ENCODE measurements around the gene NSMCE4A. TPM values are rescaled to one million over a fixed set of nuclear protein-coding genes. Genes with fewer than 3 reads are reported as not detected.

NSMCE4A gene
- total and polyA plus RNA-seq, 9 of the 15 experiments (the other 6 are each of a cell fraction or from before 2014, with no cell fraction given) = 8.4 to 88.5 (median 46.4) TPM

GRCh38 chr10:121927841-121928527, 47.0 kb downstream of the NSMCE4A start, which contains the start of gene ATE1 (continued):
- no peak for TF ChIP-seq PATZ1 (CRISPR knock-in tag; IDR thresholded peaks at IDR 0.05; ENCODE audit: borderline replicate concordance)
- TF ChIP-seq HEY1 (CRISPR knock-in tag; IDR thresholded peaks at IDR 0.05; ENCODE audit: borderline replicate concordance) = no peak
- no peak for TF ChIP-seq SRSF7 (optimal IDR thresholded peaks at IDR 0.05; ENCODE audit: low read depth, low read length)
- no peak for TF ChIP-seq CBX3 (IDR thresholded peaks at IDR 0.05; ENCODE audit: borderline replicate concordance in 1 of 2, low read length in 2 of 2)
- no peak for TF ChIP-seq MTA2 (IDR thresholded peaks at IDR 0.05; ENCODE audit: low read depth)
- no peak for TF ChIP-seq ELK1 (CRISPR knock-in tag; IDR thresholded peaks at IDR 0.05)
- TF ChIP-seq MAZ (CRISPR knock-in tag; conservative IDR thresholded peaks at IDR 0.05 in 1 of 2, IDR thresholded peaks at IDR 0.05 in 1 of 2) = peak; percentile 15 to 34; a peak in 1 of 4 replicates
- no peak for TF ChIP-seq PPARD (CRISPR knock-in tag; IDR thresholded peaks at IDR 0.05)
- no peak for TF ChIP-seq MYBL2 (IDR thresholded peaks at IDR 0.05; ENCODE audit: low read depth)
- TF ChIP-seq MYBL2 (CRISPR knock-in tag; IDR thresholded peaks at IDR 0.05; ENCODE audit: borderline replicate concordance) = no peak
- no peak for TF ChIP-seq ZNF311 (CRISPR knock-in tag; IDR thresholded peaks at IDR 0.05)
- no peak for TF ChIP-seq NCOA6 (IDR thresholded peaks at IDR 0.05)
- no peak for TF ChIP-seq XRCC3 (IDR thresholded peaks at IDR 0.05)
- TF ChIP-seq TBP (optimal IDR thresholded peaks at IDR 0.05; ENCODE audit: low read depth, low read length) = peak; percentile 77
- TF ChIP-seq ZFP36 (IDR thresholded peaks at IDR 0.05; ENCODE audit: low read depth, low read length, partially characterized antibody) = no peak
- TF ChIP-seq ZNF217 (CRISPR knock-in tag; IDR thresholded peaks at IDR 0.05) = no peak
- peak; percentile 90 for TF ChIP-seq PHF8 (IDR thresholded peaks at IDR 0.05; ENCODE audit: borderline replicate concordance, low read length)
- TF ChIP-seq EP400 (IDR thresholded peaks at IDR 0.05) = peak; percentile 49; the same call in 1 of the 2 replicates
- TF ChIP-seq SMC3 (conservative IDR thresholded peaks at IDR 0.05; ENCODE audit: insufficient read depth, low read depth, low read length) = no peak
- peak in 1 of 2 experiments; percentile 18; a peak in 1 of 4 replicates for TF ChIP-seq TRIM24 (IDR thresholded peaks at IDR 0.05)
- TF ChIP-seq HBP1 (CRISPR knock-in tag; IDR thresholded peaks at IDR 0.05) = no peak
- TF ChIP-seq PCBP1 (IDR thresholded peaks at IDR 0.05; ENCODE audit: low read depth, low read length, poor library complexity, severe bottlenecking) = peak; percentile 52
- no peak for TF ChIP-seq FOXA1 (IDR thresholded peaks at IDR 0.05; ENCODE audit: borderline replicate concordance)
- no peak for TF ChIP-seq MCM7 (IDR thresholded peaks at IDR 0.05)
- no peak for TF ChIP-seq HNRNPL (IDR thresholded peaks at IDR 0.05; ENCODE audit: low read depth, low read length)
- peak; percentile 69; the same call in 1 of the 2 replicates for TF ChIP-seq ZNF143 (CRISPR knock-in tag; IDR thresholded peaks at IDR 0.05)

Measured in K562 (cell line).